Ovary (tissue), 3 donors: Measurements from ENCODE around the gene AFF2.

Experiments used
- CTCF ChIP-seq, 3 donors: fragments of 450-650 bp in 2 of 3; fragments of 200-600 bp in 1 of 3; IDR thresholded peaks; one replicate each; pipeline versions ENCODE4 v1.5.1 to v1.8.0; 2016 to 2022; ENCODE audit warnings: antibody characterized with exemption in 3 of 3, mild to moderate bottlenecking in 1 of 3
- POLR2A ChIP-seq: fragments of 450-650 bp; IDR thresholded peaks from one replicate; pipeline ENCODE4 v1.6.1; 2017; ENCODE audit warnings: antibody characterized with exemption, mild to moderate bottlenecking, moderate library complexity
- donor health status: DM: no; HTN: no; CAD: no.

GRCh38 chrX:148611993-148612392 lies 111.6 kb downstream of the AFF2 start:
- TF ChIP-seq CTCF (IDR thresholded peaks at IDR 0.05) (no peak), POLR2A (no peak)
